GM13977 (cell line): ENCODE measurements around the gene ART4.

Experiments
- DNase-seq: peaks from one replicate; pipeline ENCODE4 v3.0.0; 2012; ENCODE audit warnings: low spot score
- in situ Hi-C: fragments of 300-500 bp; cut with MboI; formaldehyde crosslinking; loops from one replicate; pipeline ENCODE4 v1.12.0; 2022; ENCODE audit warnings: low sequenced_read_pairs, low pct_unique_long_range_greater_than_20kb, mixed read lengths, inconsistent platforms; ENCODE audit not compliant: unreplicated experiment
- TF ChIP-seq, protein P1 (sequence below): IDR thresholded peaks from 2 replicates; pipeline ENCODE4 v1.5.1; 2012; ENCODE audit warnings: mild to moderate bottlenecking, control low read depth; ENCODE audit not compliant: insufficient read depth; ENCODE audit errors: extremely low read depth, missing control alignments

Gene ART4

DNA sequence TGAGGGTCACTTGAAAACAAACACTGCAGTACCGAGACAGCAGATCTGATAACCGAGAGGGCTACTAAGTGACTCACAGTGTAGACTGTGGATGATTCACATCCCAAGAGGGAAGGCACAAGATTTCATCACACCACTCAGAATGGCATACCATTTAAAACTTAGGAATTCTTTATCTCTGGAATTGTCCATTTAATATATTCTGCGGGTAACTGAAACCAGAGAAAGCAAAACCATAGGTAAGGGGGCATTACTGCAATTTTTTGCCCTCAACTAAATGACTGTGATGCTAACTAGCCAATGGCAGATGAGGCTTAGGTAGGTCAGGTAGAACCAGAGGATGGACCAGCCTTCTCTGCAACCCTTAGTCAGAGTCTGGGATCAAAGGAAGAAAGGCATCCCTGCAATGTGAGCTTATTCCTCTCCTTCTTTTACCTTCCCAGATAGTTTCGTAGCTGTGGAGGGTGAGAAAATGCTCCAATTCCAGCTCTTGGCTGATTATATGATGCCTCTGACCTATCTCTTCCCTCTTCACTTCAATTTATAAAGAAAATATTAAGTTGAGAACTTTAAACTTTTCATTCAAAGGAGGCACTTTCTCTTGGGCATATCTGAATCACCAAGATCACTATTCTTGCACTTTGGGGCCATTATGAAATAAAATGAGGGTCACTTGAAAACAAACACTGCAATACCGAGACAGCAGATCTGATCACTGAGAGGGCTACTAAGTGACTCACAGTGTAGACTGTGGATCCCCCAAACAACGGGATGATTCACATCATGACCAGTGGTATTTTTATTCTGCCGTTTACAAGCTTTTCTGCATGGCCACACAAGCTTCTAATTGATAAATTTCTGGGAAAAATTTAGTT, 6.8 kb downstream of the ART4 start:
- no peak for DNase-seq

DNA sequence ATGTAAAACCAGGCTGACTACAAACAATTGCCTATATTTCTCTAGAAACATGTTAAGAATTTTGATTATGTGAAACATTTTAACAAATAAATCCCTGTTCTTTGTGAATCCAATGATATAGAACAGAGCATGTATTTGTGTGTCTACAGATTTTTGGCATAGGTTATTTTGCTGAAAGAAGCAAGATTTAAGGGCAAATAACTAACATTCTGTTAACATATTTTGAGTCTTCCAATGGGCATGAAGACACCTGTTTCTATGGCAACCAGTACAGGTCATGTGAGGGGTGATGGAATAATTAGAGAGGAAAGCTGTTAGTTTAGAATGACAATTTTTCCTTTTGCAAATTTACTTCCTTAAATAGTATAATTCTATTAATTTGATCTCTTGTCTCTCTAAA, 8.8 kb downstream of the ART4 start:
- TF ChIP-seq, protein P1, sequence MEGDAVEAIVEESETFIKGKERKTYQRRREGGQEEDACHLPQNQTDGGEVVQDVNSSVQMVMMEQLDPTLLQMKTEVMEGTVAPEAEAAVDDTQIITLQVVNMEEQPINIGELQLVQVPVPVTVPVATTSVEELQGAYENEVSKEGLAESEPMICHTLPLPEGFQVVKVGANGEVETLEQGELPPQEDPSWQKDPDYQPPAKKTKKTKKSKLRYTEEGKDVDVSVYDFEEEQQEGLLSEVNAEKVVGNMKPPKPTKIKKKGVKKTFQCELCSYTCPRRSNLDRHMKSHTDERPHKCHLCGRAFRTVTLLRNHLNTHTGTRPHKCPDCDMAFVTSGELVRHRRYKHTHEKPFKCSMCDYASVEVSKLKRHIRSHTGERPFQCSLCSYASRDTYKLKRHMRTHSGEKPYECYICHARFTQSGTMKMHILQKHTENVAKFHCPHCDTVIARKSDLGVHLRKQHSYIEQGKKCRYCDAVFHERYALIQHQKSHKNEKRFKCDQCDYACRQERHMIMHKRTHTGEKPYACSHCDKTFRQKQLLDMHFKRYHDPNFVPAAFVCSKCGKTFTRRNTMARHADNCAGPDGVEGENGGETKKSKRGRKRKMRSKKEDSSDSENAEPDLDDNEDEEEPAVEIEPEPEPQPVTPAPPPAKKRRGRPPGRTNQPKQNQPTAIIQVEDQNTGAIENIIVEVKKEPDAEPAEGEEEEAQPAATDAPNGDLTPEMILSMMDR, result no peak
- in situ Hi-C loops, result no loop called here
- no peak for DNase-seq

More for the DNA sequence above, 6.8 kb downstream of the ART4 start:
- in situ Hi-C loops, result no loop called here
- TF ChIP-seq, protein P1, result no peak

DNA sequence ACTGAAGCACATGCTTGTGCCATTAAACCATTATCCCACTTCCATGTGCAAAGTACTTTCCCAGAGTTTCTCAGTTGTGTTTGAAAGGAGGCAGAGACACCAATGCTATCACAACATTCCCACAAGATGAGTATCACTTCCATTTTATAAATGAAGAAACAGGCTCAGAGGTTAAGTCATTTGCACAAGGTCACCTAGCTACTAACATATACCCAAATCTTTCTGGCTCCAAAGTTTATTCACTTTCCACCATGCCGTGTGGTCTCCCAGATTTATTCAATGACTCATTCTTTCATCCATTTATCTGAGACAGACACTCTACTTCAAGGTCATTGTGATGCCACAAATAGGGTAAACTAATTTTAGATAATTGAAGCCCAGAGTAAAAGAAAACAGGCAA, 9.4 kb downstream of the ART4 start:
- TF ChIP-seq, protein P1, result no peak
- no peak for DNase-seq
- in situ Hi-C loops, result no loop called here

DNA sequence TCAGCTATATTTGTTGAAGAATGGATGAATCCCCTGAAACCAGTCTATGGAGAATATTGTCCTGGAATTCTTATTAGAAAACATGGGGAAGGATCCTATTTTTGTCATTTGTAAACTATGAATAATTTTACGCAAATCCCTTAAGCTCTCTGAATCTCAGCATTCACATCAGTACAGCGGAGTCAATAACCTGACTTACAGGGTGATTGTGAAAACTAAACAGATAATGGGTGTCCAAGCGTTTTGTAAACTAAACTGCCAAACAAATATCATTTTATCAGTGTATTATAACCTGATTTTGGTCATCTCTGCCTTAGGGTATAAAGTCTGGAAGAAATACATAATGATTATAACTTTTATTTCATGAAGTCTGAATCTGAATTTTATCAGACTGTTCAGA, 10.0 kb downstream of the ART4 start:
- TF ChIP-seq, protein P1, result no peak
- DNase-seq, result no peak
- in situ Hi-C loops, result no loop called here

DNA sequence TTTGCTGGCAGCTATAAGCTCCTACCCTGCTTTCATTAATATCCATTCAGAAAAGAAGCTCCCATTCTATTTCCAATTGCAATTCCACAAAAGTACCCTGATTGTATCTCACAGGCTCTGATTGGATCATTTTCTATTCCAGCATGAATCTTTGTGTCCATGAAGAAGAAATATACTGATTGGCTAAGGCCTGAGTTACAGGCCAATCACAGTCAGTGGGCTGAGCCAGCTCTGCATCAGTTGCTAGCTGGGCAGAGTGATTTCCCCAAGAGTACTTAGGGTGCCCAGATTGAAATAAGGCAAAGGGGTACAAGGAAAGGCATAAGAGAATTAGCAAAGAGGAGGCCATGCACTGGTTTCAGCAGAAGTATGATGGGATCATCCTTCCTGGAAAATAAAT, 14.4 kb downstream of the ART4 start:
- in situ Hi-C loops, result no loop called here
- peak; percentile 12 for DNase-seq

DNA sequence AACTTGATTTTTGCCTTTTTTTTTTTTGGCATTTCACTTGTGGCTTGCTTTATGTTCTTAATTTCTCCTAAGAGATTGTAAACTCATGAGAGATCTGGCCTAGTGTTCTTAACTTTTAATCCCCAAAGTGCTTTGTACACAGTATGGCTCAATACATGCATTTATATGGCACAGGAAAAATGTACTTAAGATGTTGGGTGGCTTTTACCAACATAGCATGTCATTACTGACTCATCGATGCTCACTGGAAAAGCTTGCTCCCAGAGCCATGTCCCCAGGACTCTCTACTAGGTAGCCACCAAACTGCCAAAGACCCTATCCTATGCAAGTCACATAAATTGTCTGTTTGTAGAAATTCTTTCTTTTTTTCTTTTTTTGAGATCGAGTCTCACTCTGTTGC, 16.3 kb downstream of the ART4 start:
- in situ Hi-C loops, result no loop called here
- DNase-seq, result no peak
- TF ChIP-seq, protein P1, result no peak

More for the DNA sequence above, 14.4 kb downstream of the ART4 start:
- TF ChIP-seq, protein P1, result no peak

DNA sequence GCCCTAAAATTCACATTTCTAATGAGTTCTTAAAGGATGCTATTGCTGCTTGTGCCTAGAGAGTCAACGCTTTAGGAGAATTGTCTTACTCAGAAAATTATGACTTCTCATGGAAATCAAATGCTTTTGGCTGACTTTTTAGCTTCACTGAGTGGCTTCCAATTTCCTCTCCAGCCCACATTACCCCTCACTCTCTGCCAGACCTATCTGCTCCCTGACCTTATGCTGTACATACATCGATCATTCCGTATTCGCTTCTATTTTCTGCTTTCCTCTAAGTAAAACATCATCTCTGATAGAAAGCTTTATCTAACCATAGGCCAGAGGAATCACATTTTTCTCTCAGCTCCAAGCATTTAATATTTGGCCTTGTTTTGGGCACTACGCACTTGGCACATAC, 16.8 kb downstream of the ART4 start:
- DNase-seq, result no peak
- TF ChIP-seq, protein P1, result no peak
- in situ Hi-C loops, result no loop called here
